Cardiac fibroblast (primary cell): ENCODE data around the gene OR14C36.

Experiments used
- DNase-seq, 2 donors: peaks; one replicate each; pipeline versions ENCODE4 v3.0.0 to v3.0.0-alpha.2; 2010; ENCODE audit warnings: low read depth in 2 of 2
- H3K4me3 ChIP-seq, 2 donors: replicated peaks in 1 of 2; 1 replicate in 1 of 2; 2 replicates in 1 of 2; pipeline ENCODE4 v1.5.1; 2011; ENCODE audit warnings: low read depth in 2 of 2, low read length in 2 of 2, mild to moderate bottlenecking in 2 of 2, moderate library complexity in 1 of 2
- TF ChIP-seq, protein P1 (sequence below): IDR thresholded peaks from one replicate; pipeline ENCODE4 v1.5.1; 2011; ENCODE audit warnings: low read depth, mild to moderate bottlenecking, low read length, inconsistent platforms

OR14C36 gene

DNA sequence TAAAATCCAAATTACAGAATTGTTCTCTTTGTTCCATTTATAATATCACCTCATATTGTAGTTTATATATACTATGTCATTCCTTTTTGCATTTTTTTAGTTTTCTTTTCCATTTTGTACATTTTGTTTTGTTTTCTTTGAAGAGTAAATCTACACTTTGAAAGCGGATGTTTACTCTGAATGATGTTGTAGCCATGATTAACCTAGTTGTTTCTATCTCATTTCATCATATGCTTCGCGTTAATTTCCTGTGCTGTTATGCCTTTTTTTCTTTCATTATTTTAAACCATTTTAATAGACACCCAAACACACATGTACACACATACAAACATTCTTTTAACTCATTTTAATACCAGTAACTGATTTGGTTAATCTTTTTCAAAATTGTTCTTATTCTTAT lies 32.3 kb downstream of the OR14C36 start:
- no peak overlapping the region for H3K4me3 ChIP-seq
- TF ChIP-seq, protein P1, sequence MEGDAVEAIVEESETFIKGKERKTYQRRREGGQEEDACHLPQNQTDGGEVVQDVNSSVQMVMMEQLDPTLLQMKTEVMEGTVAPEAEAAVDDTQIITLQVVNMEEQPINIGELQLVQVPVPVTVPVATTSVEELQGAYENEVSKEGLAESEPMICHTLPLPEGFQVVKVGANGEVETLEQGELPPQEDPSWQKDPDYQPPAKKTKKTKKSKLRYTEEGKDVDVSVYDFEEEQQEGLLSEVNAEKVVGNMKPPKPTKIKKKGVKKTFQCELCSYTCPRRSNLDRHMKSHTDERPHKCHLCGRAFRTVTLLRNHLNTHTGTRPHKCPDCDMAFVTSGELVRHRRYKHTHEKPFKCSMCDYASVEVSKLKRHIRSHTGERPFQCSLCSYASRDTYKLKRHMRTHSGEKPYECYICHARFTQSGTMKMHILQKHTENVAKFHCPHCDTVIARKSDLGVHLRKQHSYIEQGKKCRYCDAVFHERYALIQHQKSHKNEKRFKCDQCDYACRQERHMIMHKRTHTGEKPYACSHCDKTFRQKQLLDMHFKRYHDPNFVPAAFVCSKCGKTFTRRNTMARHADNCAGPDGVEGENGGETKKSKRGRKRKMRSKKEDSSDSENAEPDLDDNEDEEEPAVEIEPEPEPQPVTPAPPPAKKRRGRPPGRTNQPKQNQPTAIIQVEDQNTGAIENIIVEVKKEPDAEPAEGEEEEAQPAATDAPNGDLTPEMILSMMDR = no peak
- DNase-seq = no peak

DNA sequence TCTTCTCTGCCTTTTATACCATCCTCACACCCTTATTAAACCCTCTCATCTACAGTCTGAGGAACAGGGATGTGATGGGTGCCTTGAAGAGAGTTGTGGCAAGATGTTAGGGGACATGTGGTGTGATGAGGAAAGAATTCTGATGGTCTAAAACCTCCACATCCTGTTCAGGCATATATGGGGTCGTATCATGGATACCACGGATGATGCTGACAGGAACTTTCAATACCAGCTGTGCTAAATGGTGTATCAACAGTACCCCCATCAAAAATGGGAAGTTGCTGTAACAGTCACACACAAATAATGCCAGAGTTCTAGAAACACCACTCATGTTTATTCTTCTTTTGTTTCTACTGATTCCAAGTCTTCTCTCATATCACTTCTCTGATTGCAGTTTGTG lies 39.9 kb downstream of the OR14C36 start:
- TF ChIP-seq, protein P1 = no peak

DNA sequence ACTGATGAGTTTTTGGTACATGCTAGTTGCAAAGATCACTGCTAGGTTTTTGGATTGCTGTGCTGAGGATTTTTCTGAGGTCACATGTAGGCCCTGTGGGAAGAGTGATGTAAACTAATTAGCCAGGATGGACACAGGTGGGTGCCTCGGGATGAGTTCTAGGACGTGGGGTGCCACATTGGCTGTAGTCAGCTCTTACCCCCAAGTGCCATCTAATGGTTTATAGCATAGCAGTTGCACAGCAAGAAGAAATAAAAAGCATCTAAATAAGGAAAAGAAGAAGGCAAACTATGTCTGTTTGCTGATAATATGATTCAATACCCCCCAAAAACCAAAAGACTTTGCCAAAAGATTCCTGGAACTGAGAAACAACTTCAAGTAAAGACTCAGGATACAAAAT lies 44.5 kb downstream of the OR14C36 start:
- DNase-seq = no peak
- no peak overlapping the region for H3K4me3 ChIP-seq
- TF ChIP-seq, protein P1 = no peak

More for the DNA sequence above, 39.9 kb downstream of the OR14C36 start:
- no peak for DNase-seq
- H3K4me3 ChIP-seq = no peak overlapping the region
